RKO (cell line): ENCODE results near the gene PCDHB7.
A peak's percentile ranks its signal among the peaks of the same experiment; 100 is the strongest.
"Not testable (repeated sequence)": the region's sequence is repeated elsewhere in the genome, so short reads cannot be mapped to it uniquely, and the experiment has no call there.

Experiments
- DNase-seq: peaks from one replicate; pipeline ENCODE4 v3.0.0-alpha.2; 2016; ENCODE audit warnings: low spot score

The PCDHB7 gene

DNA sequence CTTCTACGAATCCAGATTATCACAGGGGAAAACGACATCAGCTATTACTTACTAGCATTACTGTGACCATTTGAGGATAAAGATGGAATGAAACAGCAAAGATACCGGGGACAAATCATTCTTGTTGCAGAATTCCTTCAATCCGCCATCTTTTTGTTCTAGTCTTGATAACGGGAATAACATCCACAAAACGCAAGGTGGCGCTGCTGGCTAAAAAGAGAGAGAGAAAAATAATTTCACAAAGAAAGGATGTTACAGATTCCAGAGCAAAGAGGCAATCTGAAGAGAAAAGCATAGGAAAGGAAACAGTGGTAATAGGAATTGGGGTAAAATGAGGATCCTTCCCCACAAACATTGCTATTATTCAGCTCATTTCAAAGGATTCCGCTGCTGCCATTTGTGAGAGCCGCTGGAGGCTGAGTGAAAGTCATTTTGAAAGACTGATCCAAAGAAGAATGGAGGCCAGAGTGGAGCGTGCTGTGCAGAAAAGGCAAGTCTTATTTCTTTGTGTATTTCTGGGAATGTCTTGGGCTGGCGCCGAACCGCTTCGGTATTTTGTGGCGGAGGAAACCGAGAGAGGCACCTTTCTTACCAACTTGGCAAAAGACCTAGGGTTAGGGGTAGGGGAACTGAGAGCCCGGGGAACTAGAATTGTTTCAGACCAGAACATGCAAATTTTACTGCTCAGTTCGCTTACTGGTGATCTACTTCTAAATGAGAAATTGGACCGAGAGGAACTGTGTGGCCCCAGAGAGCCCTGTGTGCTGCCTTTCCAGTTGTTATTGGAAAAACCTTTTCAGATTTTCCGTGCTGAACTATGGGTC is at the start of gene PCDHB7:
Gene PCDHB7 (plus strand): TSS at position 264 of the 824 bp plus-strand sequence. CDS start 192 bp downstream, at position 456.
- peak; percentile 36 for DNase-seq

DNA sequence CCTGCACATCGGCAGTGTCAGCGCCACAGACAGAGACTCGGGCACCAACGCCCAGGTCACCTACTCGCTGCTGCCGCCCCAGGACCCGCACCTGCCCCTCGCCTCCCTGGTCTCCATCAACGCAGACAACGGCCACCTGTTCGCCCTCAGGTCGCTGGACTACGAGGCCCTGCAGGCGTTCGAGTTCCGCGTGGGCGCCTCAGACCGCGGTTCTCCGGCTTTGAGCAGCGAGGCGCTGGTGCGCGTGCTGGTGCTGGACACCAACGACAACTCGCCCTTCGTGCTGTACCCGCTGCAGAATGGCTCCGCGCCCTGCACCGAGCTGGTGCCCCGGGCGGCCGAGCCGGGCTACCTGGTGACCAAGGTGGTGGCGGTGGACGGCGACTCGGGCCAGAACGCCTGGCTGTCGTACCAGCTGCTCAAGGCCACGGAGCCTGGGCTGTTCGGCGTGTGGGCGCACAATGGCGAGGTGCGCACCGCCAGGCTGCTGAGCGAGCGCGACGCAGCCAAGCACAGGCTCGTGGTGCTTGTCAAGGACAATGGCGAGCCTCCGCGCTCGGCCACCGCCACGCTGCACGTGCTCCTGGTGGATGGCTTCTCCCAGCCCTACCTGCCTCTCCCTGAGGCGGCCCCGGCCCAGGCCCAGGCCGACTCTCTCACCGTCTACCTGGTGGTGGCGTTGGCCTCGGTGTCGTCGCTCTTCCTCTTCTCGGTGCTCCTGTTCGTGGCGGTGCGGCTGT is 48.9 kb upstream of the PCDHB7 start:
- DNase-seq: not testable (repeated sequence)

DNA sequence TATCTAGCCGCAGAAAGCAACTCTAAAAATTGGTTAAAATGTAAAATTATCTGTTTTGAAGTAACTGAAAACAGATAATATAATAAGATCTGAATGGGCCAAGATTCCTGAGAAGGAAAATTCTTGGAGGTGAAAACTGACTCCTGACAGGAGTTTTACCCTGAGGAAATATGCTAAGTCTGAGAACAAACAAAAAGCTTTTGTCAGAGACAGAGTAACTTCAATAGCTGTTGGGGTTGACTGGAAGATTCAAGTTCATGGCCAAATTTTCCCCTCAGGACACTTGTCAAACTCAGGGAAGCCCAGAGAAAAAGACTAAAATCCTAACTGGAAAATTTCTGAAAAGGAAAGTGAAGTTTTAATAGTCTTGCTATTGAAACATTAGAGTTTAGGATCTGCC is 45.1 kb upstream of the PCDHB7 start:
- DNase-seq: no peak

DNA sequence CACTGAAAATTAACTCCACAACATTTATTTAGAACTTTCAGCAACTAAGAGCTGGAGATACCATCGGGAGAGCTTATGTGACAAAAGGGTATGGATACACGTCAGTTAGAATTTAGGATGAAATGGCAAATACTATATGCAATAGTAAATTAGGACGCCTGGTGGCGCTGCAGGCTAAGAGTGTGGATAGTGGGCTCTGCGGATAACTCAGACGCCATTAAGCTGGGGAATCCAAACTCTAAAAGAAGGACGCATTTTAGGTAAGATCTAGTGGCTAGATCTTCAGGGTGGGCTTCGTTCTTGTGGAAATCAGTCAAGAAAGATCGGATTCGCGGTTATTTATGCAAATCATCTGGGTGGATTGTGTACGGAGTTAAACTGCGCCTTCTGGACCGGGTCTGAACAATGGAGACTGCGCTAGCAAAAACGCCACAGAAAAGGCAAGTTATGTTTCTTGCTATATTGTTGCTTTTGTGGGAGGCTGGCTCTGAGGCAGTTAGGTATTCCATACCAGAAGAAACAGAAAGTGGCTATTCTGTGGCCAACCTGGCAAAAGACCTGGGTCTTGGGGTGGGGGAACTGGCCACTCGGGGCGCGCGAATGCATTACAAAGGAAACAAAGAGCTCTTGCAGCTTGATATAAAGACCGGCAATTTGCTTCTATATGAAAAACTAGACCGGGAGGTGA is 37.3 kb upstream of the PCDHB7 start, which contains the start of gene PCDHB5:
Gene PCDHB5 (plus strand): TSS at position 177 of the 688 bp plus-strand sequence. CDS start 229 bp downstream, at position 406.
- no peak for DNase-seq

DNA sequence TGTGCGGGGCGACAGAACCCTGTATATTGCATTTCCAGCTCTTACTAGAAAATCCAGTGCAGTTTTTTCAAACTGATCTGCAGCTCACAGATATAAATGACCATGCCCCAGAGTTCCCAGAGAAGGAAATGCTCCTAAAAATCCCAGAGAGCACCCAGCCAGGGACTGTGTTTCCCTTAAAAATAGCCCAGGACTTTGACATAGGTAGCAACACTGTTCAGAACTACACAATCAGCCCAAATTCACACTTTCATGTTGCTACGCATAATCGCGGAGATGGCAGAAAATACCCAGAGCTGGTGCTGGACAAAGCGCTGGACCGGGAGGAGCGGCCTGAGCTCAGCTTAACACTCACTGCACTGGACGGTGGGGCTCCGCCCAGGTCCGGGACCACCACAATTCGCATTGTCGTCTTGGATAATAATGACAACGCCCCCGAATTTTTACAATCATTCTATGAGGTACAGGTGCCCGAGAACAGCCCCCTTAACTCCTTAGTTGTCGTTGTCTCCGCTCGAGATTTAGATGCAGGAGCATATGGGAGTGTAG is 36.7 kb upstream of the PCDHB7 start:
- DNase-seq: no peak

DNA sequence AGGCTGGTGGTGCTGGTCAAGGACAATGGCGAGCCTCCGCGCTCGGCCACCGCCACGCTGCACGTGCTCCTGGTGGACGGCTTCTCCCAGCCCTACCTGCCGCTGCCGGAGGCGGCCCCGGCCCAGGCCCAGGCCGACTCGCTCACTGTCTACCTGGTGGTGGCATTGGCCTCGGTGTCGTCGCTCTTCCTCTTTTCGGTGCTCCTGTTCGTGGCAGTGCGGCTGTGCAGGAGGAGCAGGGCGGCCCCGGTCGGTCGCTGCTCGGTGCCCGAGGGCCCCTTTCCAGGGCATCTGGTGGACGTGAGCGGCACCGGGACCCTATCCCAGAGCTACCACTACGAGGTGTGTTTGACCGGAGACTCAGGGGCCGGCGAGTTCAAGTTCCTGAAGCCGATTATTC is 35.1 kb upstream of the PCDHB7 start:
- not testable (repeated sequence) for DNase-seq

DNA sequence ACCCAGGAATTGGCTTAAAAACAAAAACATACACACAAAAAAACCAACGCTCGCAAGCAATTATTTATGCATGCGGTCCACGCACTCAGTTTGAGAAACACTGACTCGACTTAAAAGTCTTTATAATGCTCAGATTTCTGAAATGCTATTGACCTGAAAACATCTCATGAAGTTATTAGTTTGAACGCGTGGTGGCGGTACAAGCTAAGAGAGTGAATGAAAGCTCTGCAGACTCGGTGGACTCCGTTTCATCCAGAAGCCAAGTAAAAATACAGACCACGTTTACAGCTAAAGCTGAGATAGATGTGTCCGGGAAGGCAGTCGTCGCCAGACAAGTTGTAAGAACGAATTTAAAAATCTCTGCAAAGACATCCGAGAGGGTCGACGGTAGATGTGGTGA is 22.6 kb upstream of the PCDHB7 start, which contains the start of gene PCDHB6:
Gene PCDHB6 (plus strand): TSS at position 246 of the 400 bp plus-strand sequence. CDS start 201 bp downstream, outside the sequence.
- no peak for DNase-seq

DNA sequence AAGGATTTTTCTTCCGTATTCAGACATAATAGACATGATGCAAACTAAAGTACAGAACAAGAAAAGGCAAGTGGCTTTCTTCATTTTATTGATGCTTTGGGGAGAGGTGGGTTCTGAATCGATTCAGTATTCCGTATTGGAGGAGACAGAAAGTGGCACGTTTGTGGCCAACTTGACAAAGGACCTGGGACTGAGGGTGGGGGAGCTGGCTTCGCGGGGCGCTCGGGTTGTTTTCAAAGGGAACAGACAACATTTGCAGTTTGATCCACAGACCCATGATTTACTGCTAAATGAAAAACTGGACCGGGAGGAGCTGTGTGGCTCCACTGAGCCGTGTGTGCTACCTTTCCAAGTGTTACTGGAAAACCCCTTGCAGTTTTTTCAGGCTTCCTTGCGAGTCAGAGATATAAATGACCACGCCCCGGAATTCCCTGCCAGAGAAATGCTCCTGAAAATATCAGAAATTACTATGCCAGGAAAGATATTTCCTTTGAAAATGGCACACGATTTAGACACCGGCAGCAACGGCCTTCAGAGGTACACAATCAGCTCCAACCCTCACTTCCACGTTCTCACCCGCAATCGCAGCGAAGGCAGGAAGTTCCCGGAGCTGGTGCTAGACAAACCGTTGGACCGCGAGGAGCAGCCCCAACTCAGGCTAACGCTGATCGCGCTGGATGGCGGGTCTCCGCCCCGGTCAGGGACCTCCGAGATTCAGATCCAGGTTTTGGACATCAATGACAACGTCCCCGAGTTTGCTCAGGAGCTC is 22.0 kb upstream of the PCDHB7 start:
- no peak for DNase-seq

DNA sequence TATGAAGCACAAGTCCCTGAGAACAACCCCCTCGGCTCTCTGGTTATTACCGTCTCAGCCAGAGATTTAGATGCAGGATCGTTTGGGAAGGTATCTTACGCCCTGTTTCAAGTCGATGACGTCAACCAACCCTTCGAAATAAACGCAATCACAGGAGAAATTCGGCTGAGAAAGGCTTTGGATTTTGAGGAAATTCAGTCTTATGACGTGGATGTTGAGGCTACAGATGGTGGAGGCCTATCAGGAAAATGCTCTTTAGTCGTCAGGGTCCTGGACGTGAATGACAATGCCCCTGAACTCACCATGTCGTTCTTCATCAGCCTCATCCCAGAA is 21.5 kb upstream of the PCDHB7 start:
- no peak for DNase-seq

DNA sequence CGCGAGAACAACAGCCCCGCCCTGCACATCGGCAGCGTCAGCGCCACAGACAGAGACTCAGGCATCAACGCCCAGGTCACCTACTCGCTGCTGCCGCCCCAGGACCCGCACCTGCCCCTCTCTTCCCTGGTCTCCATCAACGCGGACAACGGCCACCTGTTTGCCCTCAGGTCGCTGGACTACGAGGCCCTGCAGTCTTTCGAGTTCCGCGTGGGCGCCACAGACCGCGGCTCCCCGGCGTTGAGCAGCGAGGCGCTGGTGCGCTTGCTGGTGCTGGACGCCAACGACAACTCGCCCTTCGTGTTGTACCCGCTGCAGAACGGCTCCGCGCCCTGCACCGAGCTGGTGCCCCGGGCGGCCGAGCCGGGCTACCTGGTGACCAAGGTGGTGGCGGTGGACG is 20.8 kb upstream of the PCDHB7 start:
- not testable (repeated sequence) for DNase-seq

DNA sequence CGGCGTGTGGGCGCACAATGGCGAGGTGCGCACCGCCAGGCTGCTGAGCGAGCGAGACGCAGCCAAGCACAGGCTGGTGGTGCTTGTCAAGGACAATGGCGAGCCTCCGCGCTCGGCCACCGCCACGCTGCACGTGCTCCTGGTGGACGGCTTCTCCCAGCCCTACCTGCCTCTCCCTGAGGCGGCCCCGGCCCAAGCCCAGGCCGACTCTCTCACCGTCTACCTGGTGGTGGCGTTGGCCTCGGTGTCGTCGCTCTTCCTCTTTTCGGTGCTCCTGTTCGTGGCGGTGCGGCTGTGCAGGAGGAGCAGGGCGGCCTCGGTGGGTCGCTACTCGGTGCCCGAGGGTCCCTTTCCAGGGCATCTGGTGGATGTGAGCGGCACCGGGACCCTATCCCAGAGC is 20.3 kb upstream of the PCDHB7 start:
- not testable (repeated sequence) for DNase-seq

DNA sequence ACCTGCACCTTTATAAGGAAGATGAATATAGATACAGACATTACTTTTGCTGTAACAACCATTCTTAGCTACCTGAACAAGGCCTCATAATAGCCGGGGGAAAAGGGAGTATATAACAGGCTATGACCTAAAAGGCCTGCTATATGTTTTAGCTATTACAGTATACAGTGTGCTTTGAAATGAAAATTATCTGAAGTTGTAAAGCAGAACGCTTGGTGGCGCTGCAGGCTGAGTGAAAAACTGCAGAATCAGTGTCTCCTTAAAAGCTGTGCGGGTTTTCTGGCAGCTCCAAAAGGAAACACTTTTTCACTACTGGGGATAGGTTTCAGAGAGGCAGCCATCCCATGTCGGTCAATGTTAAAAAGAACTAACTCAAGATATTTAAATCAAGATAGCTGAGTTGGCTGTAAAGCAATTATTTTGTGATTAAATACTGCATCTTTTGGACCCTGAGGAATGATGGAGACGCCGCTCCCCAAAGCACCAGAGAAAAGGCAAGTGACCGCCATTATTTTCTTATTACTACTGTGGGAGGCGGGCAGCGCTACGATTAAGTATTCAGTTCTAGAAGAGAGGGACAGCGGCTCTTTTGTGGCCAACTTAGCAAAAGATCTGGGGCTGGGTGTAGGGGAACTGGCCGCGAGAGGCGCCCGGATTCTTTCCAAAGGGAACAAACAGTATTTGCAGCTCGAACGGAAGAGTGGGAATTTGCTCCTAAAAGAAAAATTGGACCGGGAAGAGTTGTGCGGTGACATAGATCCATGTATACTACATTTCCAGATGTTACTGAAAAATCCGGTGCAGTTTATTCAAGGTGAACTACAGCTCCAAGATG is 16.7 kb upstream of the PCDHB7 start:
- peak; percentile 59 for DNase-seq

DNA sequence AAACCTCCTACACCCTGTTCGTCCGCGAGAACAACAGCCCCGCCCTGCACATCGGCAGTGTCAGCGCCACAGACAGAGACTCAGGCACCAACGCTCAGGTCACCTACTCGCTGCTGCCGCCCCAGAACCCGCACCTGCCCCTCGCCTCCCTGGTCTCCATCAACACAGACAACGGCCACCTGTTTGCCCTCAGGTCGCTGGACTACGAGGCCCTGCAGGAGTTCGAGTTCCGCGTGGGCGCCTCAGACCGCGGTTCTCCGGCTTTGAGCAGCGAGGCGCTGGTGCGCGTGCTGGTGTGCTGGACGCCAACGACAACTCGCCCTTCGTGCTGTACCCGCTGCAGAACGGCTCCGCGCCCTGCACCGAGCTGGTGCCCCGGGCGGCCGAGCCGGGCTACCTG is 15.1 kb upstream of the PCDHB7 start:
- not testable (repeated sequence) for DNase-seq

DNA sequence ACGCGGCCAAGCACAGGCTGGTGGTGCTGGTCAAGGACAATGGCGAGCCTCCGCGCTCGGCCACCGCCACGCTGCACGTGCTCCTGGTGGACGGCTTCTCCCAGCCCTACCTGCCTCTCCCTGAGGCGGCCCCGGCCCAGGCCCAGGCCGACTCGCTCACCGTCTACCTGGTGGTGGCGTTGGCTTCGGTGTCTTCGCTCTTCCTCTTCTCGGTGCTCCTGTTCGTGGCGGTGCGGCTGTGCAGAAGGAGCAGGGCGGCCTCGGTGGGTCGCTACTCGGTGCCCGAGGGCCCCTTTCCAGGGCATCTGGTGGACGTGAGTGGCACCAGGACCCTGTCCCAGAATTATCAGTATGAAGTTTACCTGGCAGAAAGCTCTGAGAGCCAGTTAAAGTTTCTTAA is 14.5 kb upstream of the PCDHB7 start:
- not testable (repeated sequence) for DNase-seq

DNA sequence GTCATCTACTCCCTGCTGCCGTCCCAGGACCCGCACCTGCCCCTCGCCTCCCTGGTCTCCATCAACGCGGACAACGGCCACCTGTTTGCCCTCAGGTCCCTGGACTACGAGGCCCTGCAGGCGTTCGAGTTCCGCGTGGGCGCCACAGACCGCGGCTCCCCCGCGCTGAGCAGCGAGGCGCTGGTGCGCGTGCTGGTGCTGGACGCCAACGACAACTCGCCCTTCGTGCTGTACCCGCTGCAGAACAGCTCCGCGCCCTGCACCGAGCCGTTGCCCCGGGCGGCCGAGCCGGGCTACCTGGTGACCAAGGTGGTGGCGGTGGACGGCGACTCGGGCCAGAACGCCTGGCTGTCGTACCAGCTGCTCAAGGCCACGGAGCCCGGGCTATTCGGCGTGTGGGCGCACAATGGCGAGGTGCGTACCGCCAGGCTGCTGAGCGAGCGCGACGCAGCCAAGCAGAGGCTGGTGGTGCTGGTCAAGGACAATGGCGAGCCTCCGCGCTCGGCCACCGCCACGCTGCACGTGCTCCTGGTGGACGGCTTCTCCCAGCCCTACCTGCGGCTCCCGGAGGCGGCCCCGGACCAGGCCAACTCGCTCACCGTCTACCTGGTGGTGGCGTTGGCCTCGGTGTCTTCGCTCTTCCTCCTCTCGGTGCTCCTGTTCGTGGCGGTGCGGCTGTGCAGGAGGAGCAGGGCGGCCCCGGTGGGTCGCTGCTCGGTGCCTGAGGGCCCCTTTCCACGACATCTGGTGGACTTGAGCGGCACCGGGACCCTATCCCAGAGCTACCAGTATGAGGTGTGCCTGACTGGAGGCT is 2.1 kb downstream of the PCDHB7 start:
- not testable (repeated sequence) for DNase-seq

DNA sequence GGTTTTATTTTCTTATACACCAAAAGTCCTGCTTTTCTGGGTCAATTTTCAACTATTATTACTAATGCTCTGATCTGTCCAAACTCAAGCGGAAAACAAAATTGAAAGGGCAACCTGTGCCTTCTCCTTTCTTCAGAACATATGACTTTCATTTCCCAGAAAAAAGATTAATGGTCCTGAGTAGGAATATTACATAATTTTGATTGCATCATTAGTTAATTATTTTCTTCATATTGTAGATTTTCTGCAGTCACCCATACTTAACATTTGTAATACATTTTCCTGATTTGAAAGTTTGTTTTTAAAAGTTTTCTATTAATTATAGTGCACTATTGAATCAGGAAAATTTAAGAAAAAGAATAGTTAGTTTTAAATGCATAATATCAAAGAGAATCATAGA is 3.5 kb downstream of the PCDHB7 start:
- no peak for DNase-seq

DNA sequence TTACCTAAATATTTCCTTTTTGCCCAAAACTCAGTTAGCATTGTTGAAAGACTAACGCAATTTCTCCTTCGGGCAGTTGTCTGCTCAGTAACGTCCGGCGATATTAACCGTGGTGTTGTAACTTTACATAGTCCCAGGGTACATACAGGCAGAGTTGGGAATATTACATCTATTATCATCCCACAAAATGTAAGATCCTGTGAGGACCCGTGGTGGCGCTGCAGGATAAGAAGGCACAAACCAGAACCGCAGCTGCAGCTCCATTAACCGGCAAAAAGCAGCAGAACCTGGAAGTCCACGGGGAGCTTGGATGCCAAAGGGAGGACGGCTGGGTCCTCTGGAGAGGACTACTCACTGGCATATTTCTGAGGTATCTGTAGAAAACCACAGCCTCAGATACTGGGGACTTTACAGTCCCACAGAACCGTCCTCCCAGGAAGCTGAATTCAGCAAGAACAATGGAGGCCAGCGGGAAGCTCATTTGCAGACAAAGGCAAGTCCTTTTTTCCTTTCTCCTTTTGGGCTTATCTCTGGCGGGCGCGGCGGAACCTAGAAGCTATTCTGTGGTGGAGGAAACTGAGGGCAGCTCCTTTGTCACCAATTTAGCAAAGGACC is 5.2 kb downstream of the PCDHB7 start, which contains the start of gene PCDHB8:
Gene PCDHB8 (plus strand): TSS at position 214 of the 615 bp plus-strand sequence. CDS start 245 bp downstream, at position 459.
- peak; percentile 91 for DNase-seq

DNA sequence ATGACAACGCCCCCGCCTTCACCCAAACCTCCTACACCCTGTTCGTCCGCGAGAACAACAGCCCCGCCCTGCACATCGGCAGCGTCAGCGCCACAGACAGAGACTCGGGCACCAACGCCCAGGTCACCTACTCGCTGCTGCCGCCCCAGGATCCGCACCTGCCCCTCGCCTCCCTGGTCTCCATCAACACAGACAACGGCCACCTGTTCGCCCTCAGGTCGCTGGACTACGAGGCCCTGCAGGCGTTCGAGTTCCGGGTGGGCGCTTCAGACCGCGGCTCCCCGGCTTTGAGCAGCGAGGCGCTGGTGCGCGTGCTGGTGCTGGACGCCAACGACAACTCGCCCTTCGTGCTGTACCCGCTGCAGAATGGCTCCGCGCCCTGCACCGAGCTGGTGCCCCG is 6.9 kb downstream of the PCDHB7 start:
- not testable (repeated sequence) for DNase-seq

DNA sequence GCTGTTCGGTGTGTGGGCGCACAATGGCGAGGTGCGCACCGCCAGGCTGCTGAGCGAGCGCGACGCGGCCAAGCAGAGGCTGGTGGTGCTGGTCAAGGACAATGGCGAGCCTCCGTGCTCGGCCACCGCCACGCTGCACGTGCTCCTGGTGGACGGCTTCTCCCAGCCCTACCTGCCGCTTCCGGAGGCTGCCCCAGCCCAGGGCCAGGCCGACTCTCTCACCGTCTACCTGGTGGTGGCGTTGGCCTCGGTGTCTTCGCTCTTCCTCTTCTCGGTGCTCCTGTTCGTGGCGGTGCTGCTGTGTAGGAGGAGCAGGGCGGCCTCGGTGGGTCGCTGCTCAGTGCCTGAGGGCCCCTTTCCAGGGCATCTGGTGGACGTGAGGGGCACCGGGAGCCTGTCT is 7.4 kb downstream of the PCDHB7 start:
- DNase-seq: not testable (repeated sequence)
